Measurements from ENCODE around the gene SGCG. TPM values are rescaled to one million over a fixed set of nuclear protein-coding genes. Genes with fewer than 3 reads are reported as not detected.

Gene SGCG
- total RNA-seq, 2 experiments from 2014 or later, result not detected

- Mint-ChIP-seq H3K36me3 (ENCODE audit: low read depth) (no peaks in the 10 kb centered on the region), H3K9me3 (ENCODE audit: insufficient read depth) (no peaks in the 10 kb centered on the region), H3K4me1 (ENCODE audit: low read depth) (peaks cover 42% of the 10 kb centered on the region), H3K4me3 (peak overlapping the region; percentile 74), H3K27me3 (ENCODE audit: low read depth) (peaks cover 6% of the 10 kb centered on the region), H3K27ac (peak overlapping the region; percentile 84)
- DNase-seq, result no peak
- ATAC-seq, result peak; percentile 38
- POLR2A ChIA-PET, result interaction anchor here (2.0 kb wide), 1 partner anchor 9 kb away, joined by 4 read pairs; no protein-coding TSS in a partner anchor
- CTCF ChIA-PET, result interaction anchor here (0.5 to 1.1 kb wide), 2 partner anchors 26 to 165 kb away, joined by 3 read pairs; no protein-coding TSS in a partner anchor
These were observed 140.3 kb downstream of the SGCG start for GRCh38 chr13:23320926-23321534.

- CTCF ChIA-PET, result interaction anchor here (0.5 to 1.3 kb wide), 4 partner anchors 8 to 165 kb away, joined by 3 read pairs; no protein-coding TSS in a partner anchor
- H3K27ac Mint-ChIP-seq, result peak overlapping the region; percentile 84
- H3K27me3 Mint-ChIP-seq (ENCODE audit: low read depth), result peaks cover 6% of the 10 kb centered on the region
- peaks cover 42% of the 10 kb centered on the region for H3K4me1 Mint-ChIP-seq (ENCODE audit: low read depth)
- no peaks in the 10 kb centered on the region for H3K36me3 Mint-ChIP-seq (ENCODE audit: low read depth)
- no peaks in the 10 kb centered on the region for H3K9me3 Mint-ChIP-seq (ENCODE audit: insufficient read depth)
- H3K4me3 Mint-ChIP-seq, result peak overlapping the region; percentile 74
- ATAC-seq (peak; percentile 92), DNase-seq (peak; percentile 48)
- POLR2A ChIA-PET, result interaction anchor here (2.0 kb wide), 1 partner anchor 9 kb away, joined by 4 read pairs; no protein-coding TSS in a partner anchor
These were observed 140.9 kb downstream of the SGCG start for GRCh38 chr13:23321535-23322241.

- H3K27ac Mint-ChIP-seq, result peak overlapping the region; percentile 84
- no peaks in the 10 kb centered on the region for H3K36me3 Mint-ChIP-seq (ENCODE audit: low read depth)
- POLR2A ChIA-PET, result interaction anchor here (1.1 to 2.0 kb wide), 2 partner anchors 8 to 11 kb away, joined by 3 to 4 read pairs; no protein-coding TSS in a partner anchor
- H3K4me1 Mint-ChIP-seq (ENCODE audit: low read depth), result peaks cover 42% of the 10 kb centered on the region
- H3K9me3 Mint-ChIP-seq (ENCODE audit: insufficient read depth), result no peaks in the 10 kb centered on the region
- H3K27me3 Mint-ChIP-seq (ENCODE audit: low read depth), result peaks cover 4% of the 10 kb centered on the region
- peak overlapping the region; percentile 74 for H3K4me3 Mint-ChIP-seq
- DNase-seq, result no peak
- no peak for ATAC-seq
- CTCF ChIA-PET, result interaction anchor here (0.8 to 1.3 kb wide), 3 partner anchors 23 to 63 kb away, joined by 3 read pairs; no protein-coding TSS in a partner anchor
These were observed 141.9 kb downstream of the SGCG start for GRCh38 chr13:23322353-23323336.

GRCh38 chr13:23323946-23324709 is 143.3 kb downstream of the SGCG start:
- no peak overlapping the region for H3K27ac Mint-ChIP-seq
- no peaks in the 10 kb centered on the region for H3K27me3 Mint-ChIP-seq (ENCODE audit: low read depth)
- H3K36me3 Mint-ChIP-seq (ENCODE audit: low read depth), result no peaks in the 10 kb centered on the region
- H3K4me3 Mint-ChIP-seq, result no peak overlapping the region
- ATAC-seq, result no peak
- peaks cover 40% of the 10 kb centered on the region for H3K4me1 Mint-ChIP-seq (ENCODE audit: low read depth)
- POLR2A ChIA-PET, result no interaction called here
- H3K9me3 Mint-ChIP-seq (ENCODE audit: insufficient read depth), result no peaks in the 10 kb centered on the region
- DNase-seq, result no peak
- CTCF ChIA-PET, result no interaction called here

GRCh38 chr13:23325191-23325590 is 144.4 kb downstream of the SGCG start:
- Mint-ChIP-seq H3K4me1 (ENCODE audit: low read depth) (peaks cover 29% of the 10 kb centered on the region), H3K36me3 (ENCODE audit: low read depth) (no peaks in the 10 kb centered on the region), H3K27ac (no peak overlapping the region), H3K4me3 (no peak overlapping the region), H3K9me3 (ENCODE audit: insufficient read depth) (no peaks in the 10 kb centered on the region), H3K27me3 (ENCODE audit: low read depth) (no peaks in the 10 kb centered on the region)
- ChIA-PET CTCF (interaction anchor here (0.7 kb wide), 1 partner anchor 12 kb away, joined by 3 read pairs; no protein-coding TSS in a partner anchor), POLR2A (no interaction called here)
- DNase-seq (no peak), ATAC-seq (no peak)

- peaks cover 39% of the 10 kb centered on the region for H3K36me3 Mint-ChIP-seq (ENCODE audit: low read depth)
- no peaks in the 10 kb centered on the region for H3K27me3 Mint-ChIP-seq (ENCODE audit: low read depth)
- ATAC-seq, result no peak
- no peak overlapping the region for H3K27ac Mint-ChIP-seq
- H3K4me3 Mint-ChIP-seq, result no peak overlapping the region
- peaks cover 12% of the 10 kb centered on the region for H3K9me3 Mint-ChIP-seq (ENCODE audit: insufficient read depth)
- H3K4me1 Mint-ChIP-seq (ENCODE audit: low read depth), result peaks cover 2% of the 10 kb centered on the region
- CTCF ChIA-PET, result interaction anchor here (0.7 kb wide), 1 partner anchor 502 kb away, joined by 3 read pairs; no protein-coding TSS in a partner anchor
- POLR2A ChIA-PET, result interaction anchor here (0.6 to 1.2 kb wide), 2 partner anchors 8 to 419 kb away, joined by 3 to 4 read pairs; no protein-coding TSS in a partner anchor
- no peak for DNase-seq
These were observed 149.6 kb downstream of the SGCG start for GRCh38 chr13:23330356-23330755.

- ATAC-seq, result no peak
- DNase-seq, result no peak
- Mint-ChIP-seq H3K9me3 (ENCODE audit: insufficient read depth) (peaks cover 30% of the 10 kb centered on the region), H3K4me3 (no peak overlapping the region), H3K27ac (no peak overlapping the region), H3K36me3 (ENCODE audit: low read depth) (peaks cover 80% of the 10 kb centered on the region), H3K27me3 (ENCODE audit: low read depth) (no peaks in the 10 kb centered on the region), H3K4me1 (ENCODE audit: low read depth) (no peaks in the 10 kb centered on the region)
- ChIA-PET CTCF (no interaction called here), POLR2A (no interaction called here)
These were observed 158.4 kb downstream of the SGCG start for GRCh38 chr13:23339225-23339624.

GRCh38 chr13:23344931-23345595 is 164.3 kb downstream of the SGCG start:
- H3K36me3 Mint-ChIP-seq (ENCODE audit: low read depth), result peaks cover 80% of the 10 kb centered on the region
- CTCF ChIA-PET, result no interaction called here
- POLR2A ChIA-PET, result no interaction called here
- H3K27me3 Mint-ChIP-seq (ENCODE audit: low read depth), result no peaks in the 10 kb centered on the region
- H3K9me3 Mint-ChIP-seq (ENCODE audit: insufficient read depth), result no peaks in the 10 kb centered on the region
- no peak overlapping the region for H3K27ac Mint-ChIP-seq
- no peak overlapping the region for H3K4me3 Mint-ChIP-seq
- DNase-seq (no peak), ATAC-seq (no peak)
- no peaks in the 10 kb centered on the region for H3K4me1 Mint-ChIP-seq (ENCODE audit: low read depth)

- DNase-seq (no peak), ATAC-seq (no peak)
- Mint-ChIP-seq H3K4me3 (no peak overlapping the region), H3K36me3 (ENCODE audit: low read depth) (peaks cover 83% of the 10 kb centered on the region), H3K9me3 (ENCODE audit: insufficient read depth) (peaks cover 3% of the 10 kb centered on the region), H3K27ac (no peak overlapping the region), H3K4me1 (ENCODE audit: low read depth) (peaks cover 3% of the 10 kb centered on the region), H3K27me3 (ENCODE audit: low read depth) (no peaks in the 10 kb centered on the region)
- ChIA-PET POLR2A (no interaction called here), CTCF (interaction anchor here (1.4 kb wide), 1 partner anchor 26 kb away, joined by 3 read pairs; no protein-coding TSS in a partner anchor)
These were observed 166.8 kb downstream of the SGCG start for GRCh38 chr13:23347601-23348000.

- no peaks in the 10 kb centered on the region for H3K27me3 Mint-ChIP-seq (ENCODE audit: low read depth)
These were observed 167.7 kb downstream of the SGCG start for GRCh38 chr13:23348262-23349127.

More at GRCh38 chr13:23348262-23349127, 167.7 kb downstream of the SGCG start:
- peaks cover 3% of the 10 kb centered on the region for H3K4me1 Mint-ChIP-seq (ENCODE audit: low read depth)
- CTCF ChIA-PET, result interaction anchor here (1.4 kb wide), 1 partner anchor 27 kb away, joined by 3 read pairs; no protein-coding TSS in a partner anchor
- H3K36me3 Mint-ChIP-seq (ENCODE audit: low read depth), result peaks cover 86% of the 10 kb centered on the region
- no peak overlapping the region for H3K4me3 Mint-ChIP-seq
- DNase-seq (no peak), ATAC-seq (no peak)
- H3K9me3 Mint-ChIP-seq (ENCODE audit: insufficient read depth), result peaks cover 3% of the 10 kb centered on the region
- no peak overlapping the region for H3K27ac Mint-ChIP-seq
- POLR2A ChIA-PET, result no interaction called here

Measured in activated CD8-positive, alpha-beta T cell treated with anti-CD3 and anti-CD28 coated beads, Interleukin-2, amount 10 ng/mL, durations not matched to agents 7 days and 5 days (primary cell).